Measurements from ENCODE around the gene ZNF451.

ZNF451 gene

GRCh38 chr6:57205550-57206328 lies 115.8 kb downstream of the ZNF451 start:
- no peak overlapping the region for H3K4me3 ChIP-seq (replicated peaks; ENCODE audit: low read depth, low read length)
- no peaks in the 10 kb centered on the region for H3K27me3 ChIP-seq (replicated peaks; ENCODE audit: control insufficient read depth, insufficient read depth, low read length)
- no peak for TF ChIP-seq CTCF (IDR thresholded peaks at IDR 0.05; ENCODE audit: insufficient read depth, low read length, poor library complexity, severe bottlenecking)
- no peaks in the 10 kb centered on the region for H3K36me3 ChIP-seq (ENCODE audit: control insufficient read depth, insufficient read depth, low read length)
- no peak for DNase-seq (ENCODE audit: extremely low read depth, insufficient read length)

GRCh38 chr6:57207141-57207540 lies 117.2 kb downstream of the ZNF451 start:
- DNase-seq (ENCODE audit: extremely low read depth, insufficient read length): no peak
- TF ChIP-seq CTCF (IDR thresholded peaks at IDR 0.05; ENCODE audit: insufficient read depth, low read length, poor library complexity, severe bottlenecking): no peak
- Histone ChIP-seq H3K27me3 (replicated peaks; ENCODE audit: control insufficient read depth, insufficient read depth, low read length) (no peaks in the 10 kb centered on the region), H3K36me3 (ENCODE audit: control insufficient read depth, insufficient read depth, low read length) (no peaks in the 10 kb centered on the region), H3K4me3 (replicated peaks; ENCODE audit: low read depth, low read length) (no peak overlapping the region)

GRCh38 chr6:57207872-57208271 lies 117.9 kb downstream of the ZNF451 start:
- H3K4me3 ChIP-seq (replicated peaks; ENCODE audit: low read depth, low read length): no peak overlapping the region
- no peaks in the 10 kb centered on the region for H3K27me3 ChIP-seq (replicated peaks; ENCODE audit: control insufficient read depth, insufficient read depth, low read length)
- no peak for TF ChIP-seq CTCF (IDR thresholded peaks at IDR 0.05; ENCODE audit: insufficient read depth, low read length, poor library complexity, severe bottlenecking)
- no peak for DNase-seq (ENCODE audit: extremely low read depth, insufficient read length)
- H3K36me3 ChIP-seq (ENCODE audit: control insufficient read depth, insufficient read depth, low read length): no peaks in the 10 kb centered on the region

- no peaks in the 10 kb centered on the region for H3K36me3 ChIP-seq (ENCODE audit: control insufficient read depth, insufficient read depth, low read length)
- no peak overlapping the region for H3K4me3 ChIP-seq (replicated peaks; ENCODE audit: low read depth, low read length)
- DNase-seq (ENCODE audit: extremely low read depth, insufficient read length): no peak
- TF ChIP-seq CTCF (IDR thresholded peaks at IDR 0.05; ENCODE audit: insufficient read depth, low read length, poor library complexity, severe bottlenecking): no peak
- H3K27me3 ChIP-seq (replicated peaks; ENCODE audit: control insufficient read depth, insufficient read depth, low read length): no peaks in the 10 kb centered on the region
Measured at GRCh38 chr6:57209030-57209429, 119.0 kb downstream of the ZNF451 start.

- DNase-seq (ENCODE audit: extremely low read depth, insufficient read length): no peak
- H3K4me3 ChIP-seq (replicated peaks; ENCODE audit: low read depth, low read length): no peak overlapping the region
- no peaks in the 10 kb centered on the region for H3K27me3 ChIP-seq (replicated peaks; ENCODE audit: control insufficient read depth, insufficient read depth, low read length)
- H3K36me3 ChIP-seq (ENCODE audit: control insufficient read depth, insufficient read depth, low read length): no peaks in the 10 kb centered on the region
- no peak for TF ChIP-seq CTCF (IDR thresholded peaks at IDR 0.05; ENCODE audit: insufficient read depth, low read length, poor library complexity, severe bottlenecking)
Measured at GRCh38 chr6:57210060-57210459, 120.1 kb downstream of the ZNF451 start.

Measured in GM06990 (cell line).